ENCODE data around the gene DNASE2.

GRCh38 chr19:12833418-12833737 is 47.9 kb downstream of the DNASE2 start:
- no peak for TF ChIP-seq EP300 (IDR thresholded peaks at IDR 0.05; ENCODE audit: low read depth)
- no peak for TF ChIP-seq CTCF (IDR thresholded peaks at IDR 0.05)

All from transverse colon (tissue), 3 donors.